GM19324 (cell line): ENCODE data around the gene OGFR.
A peak's percentile ranks its signal among the peaks of the same experiment; 100 is the strongest.
"Not testable (repeated sequence)": the region's sequence is repeated elsewhere in the genome, so short reads cannot be mapped to it uniquely, and the experiment has no call there.

ENCODE experiments used
- ATAC-seq: cut with Tn5 transposase; IDR thresholded peaks from one replicate; pipeline ENCODE4 v1.9.1; 2021; ENCODE audit warnings: mild to moderate bottlenecking, moderate library complexity; ENCODE audit not compliant: unreplicated experiment, low FRiP score

OGFR gene

DNA sequence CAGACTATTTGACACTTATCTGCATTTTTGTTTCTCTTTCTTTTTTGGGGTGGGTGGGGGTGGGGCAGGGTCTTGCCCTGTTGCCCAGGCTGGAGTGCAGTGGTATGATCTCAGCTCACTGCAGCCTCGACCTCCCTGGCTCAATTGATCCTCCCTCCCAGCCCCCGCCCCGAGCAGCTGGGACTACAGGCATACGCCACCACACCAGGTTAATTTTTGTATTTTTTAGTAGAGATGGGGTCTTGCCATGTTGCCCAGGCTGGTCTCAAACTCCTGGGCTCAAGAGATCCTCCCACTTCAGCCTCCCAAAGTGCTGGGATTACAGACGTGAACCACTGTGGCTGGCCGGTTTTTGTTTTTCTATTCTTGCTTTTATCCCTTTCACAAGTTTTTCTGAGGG lies 48.7 kb downstream of the OGFR start:
- ATAC-seq, result not testable (repeated sequence)

DNA sequence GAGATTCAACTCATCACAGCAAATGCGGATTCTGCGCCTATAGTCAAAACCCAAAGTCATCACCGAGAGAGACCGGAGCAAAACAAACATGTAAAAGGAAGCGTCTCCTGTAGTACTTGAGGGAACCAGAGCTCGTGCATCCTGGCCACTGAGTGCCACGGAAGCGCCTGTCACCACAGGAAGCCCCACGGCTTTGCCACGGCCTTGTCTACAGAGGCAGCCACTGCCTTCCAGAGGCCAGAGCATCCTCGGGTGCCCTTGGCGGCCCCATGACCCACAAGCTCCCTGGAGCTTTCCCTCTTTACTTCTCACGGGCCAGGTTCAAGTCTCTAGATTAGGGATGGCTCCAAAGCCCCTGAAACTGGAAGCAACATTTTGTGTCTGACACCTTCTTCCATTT lies 49.5 kb downstream of the OGFR start:
- ATAC-seq, result no peak

DNA sequence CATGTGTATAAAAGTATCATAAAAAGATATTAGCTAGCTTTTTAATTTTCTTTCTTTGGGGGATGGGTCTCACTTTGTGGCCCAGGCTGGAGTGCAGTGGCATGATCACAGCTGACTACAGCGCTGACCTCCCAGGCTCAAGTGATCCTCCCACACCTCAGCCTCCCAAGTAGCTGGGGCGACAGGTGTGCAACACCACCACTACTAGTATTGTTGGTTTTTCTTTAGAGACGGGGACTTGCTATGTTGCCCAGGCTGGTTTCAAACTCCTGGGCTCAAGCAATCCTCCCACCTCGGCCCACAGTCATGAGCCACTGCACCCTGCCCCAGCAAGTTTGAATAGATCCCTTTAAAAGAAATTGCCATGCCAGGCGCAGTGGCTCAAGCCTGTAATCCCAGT lies 50.5 kb downstream of the OGFR start:
- no peak for ATAC-seq

DNA sequence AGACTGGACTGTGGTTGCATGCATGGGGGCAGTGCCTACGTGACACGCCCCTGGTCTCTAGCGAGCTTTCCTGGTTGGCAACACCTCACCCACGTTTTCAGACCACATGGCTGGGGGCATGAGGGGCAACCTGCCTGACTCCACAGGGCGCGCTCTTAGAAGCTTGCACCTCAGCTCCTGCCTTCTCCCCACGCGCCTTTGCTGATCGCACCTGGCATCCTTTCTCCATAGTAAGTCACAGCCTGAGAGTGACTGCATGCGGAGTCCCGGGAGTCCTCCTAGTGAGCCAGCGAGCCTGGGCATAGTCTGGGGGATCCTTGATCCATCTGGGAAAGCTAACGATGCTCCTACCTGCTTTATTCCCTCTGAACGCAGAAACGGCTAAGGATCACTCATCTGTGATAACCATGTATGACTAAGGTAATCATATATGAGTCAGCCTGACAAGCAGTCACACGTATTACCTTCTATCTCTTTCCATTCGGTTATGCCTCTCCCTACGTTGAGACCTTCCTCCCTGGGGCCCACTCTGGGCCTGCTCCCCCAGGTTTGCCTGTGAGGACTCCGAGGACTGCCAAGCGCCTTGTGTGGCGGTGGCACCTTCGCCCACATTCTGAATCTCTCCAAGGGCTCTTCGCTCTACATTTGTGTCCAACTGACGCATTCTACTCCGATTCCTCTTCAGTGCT lies 52.4 kb downstream of the OGFR start:
- ATAC-seq, result no peak

DNA sequence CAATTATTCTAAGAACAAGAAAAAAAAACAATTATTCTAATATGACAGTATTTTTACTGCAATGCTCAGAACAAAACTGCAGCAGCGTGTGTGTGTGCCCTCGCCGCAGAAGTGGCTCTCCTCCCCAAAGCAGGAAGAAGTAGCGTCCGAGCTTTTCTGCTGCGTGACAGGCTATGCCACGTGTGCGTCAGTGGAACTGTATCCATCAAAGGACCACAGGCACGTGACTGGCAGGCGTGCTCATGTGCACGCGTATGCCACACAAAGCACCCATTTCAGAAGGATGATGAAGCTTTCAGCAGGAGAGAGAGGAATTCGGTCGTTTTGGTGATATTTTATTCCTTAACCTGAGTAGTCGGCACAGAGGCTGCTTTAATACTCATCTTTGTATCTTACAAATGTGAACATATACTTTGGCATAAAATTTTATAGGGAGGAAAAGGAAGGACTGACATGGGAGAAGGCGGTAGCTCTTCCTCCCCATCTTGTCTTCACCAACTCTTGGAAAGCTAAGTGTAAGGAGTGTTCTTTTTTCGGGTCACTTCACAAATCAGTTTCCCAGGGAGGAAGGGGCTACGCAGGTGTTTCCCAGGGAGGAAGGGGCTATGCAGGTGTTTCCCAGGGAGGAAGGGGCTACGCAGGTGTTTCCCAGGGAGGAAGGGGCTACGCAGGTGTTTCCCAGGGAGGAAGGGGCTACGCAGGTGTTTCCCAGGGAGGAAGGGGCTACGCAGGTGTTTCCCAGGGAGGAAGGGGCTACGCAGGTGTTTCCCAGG lies 53.6 kb downstream of the OGFR start:
- no peak for ATAC-seq

DNA sequence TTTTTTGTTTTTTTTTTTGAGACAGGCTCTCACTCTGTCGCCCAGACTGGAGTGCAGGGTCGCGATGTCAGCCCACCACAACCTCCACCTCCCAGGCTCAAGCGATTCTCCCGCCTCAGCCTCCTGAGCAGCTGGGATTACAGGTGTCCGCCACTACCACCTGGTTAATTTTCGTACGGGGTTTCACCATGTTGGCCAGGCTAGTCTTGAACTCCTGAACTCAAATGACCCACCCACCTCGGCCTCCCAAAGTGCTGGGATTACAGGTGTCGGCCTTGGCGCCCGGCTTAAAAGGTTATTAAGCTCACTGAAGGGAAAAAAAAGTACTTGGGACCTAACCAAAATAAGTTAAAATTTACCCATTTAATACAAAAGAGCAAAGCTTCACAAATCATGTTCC lies 55.1 kb downstream of the OGFR start:
- no peak for ATAC-seq

DNA sequence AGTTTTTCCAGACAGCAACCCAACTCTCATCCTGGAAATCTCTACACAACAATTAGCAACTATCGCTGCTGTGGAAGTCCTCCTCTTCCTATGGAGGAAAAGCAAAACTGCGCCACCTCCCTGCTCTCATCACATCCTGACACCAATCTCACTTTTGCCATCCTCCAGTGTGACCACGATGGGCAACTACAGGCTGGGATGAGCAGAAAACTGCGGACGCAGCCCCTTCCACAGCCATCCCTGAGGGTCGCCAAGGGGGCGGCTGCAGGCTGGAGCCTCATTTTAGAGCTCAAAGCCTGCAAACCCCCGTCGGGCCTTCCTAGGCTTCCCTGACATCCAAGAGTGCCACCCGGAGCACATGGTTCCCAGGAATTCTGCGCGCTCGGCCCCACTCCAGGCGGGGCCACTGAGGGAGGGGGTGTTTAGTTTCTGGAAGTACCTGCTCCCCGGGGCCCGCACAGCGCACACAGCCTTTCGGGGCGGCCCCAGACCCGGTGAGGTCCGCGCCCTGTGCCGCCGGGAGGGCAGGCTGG lies 55.8 kb downstream of the OGFR start:
- no peak for ATAC-seq

DNA sequence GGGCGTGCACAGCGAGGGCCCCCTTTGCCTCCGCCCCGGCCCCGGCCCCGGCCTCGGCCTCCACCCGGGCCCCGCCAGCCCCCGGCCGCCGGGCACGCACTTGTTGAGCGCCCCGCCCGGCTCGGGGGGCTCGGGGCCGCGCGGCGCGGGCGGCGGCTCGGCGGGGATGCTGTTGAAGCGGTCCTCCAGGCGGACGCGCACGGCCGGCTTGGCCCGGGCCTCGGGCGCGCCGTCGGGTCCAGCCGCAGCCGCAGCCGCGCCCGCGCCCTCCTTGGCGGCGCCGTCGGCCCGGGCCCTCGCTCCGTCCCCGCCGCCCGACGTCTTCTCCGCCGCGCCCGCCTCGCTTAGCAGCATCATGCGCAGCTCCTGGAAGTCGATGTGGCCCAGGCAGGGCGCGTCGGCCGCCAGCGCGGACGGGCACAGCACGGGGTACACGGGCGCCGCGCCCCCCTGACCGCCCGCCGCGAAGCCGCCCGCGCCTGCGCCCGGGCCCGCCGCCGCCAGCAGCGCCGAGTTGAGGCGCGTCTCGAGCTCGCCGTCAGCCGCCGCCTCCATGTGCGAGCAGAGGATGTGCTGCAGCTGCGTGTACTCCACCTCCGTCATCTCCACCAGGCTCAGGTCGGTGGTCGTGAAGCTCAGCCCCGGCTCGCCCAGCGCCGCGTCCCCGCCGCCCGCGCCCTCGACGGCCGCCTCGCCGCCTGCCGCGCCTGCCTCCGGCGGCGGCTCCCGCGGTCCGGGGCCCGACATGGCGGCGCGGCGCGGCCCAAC lies 56.5 kb downstream of the OGFR start:
- peak; percentile 33 for ATAC-seq

DNA sequence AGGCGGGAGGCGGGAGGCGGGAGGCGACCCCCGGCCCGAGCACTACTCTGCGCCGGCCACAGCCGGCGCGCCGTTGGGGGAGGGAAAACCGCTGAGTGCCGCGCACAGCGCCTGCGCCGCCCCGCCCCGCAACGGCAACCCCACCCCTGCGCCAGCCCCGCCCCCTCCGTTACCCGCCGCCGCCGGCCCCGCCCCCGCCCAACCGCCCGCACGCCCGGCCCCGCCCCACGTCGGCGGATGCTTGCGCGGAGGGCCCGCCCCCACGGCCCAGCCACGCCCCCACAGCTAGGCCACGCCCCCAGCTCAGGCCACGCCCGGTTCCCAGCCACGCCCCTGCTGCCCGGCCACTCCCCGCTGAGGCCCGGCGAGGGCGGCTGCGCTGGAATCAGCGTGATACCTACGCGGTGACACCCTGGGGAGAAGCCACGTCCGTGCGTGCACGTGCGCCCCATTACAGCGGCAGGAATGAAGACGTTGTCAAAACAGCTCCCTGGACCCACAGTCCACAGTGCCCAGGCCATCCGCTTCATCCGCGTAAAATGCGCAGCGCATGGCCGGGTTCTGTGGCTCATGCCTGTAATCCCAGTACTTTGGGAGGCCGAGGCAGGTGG lies 57.2 kb downstream of the OGFR start, which contains the start of gene TCFL5:
TSS of gene TCFL5 (minus strand) at position 97 of the 611 bp plus-strand sequence. CDS start 152 bp downstream, outside the sequence.
- peak; percentile 69 for ATAC-seq
